Type B pancreatic cell (in vitro differentiated cells): ENCODE results near the gene CDC42. TPM values are rescaled to one million over a fixed set of nuclear protein-coding genes. Genes with fewer than 3 reads are reported as not detected.
A peak's percentile ranks its signal among the peaks of the same experiment; 100 is the strongest.

Source experiments
- DNase-seq: peaks from one replicate; pipeline ENCODE4 v3.0.0; 2021; ENCODE audit warnings: mixed read lengths; ENCODE audit not compliant: unreplicated experiment; ENCODE audit errors: extremely low spot score
- H3K27ac Mint-ChIP-seq: 2 replicates; pipeline ENCODE4 v1.8.0; 2021; ENCODE audit warnings: mild to moderate bottlenecking, mixed read lengths
- H3K27me3 Mint-ChIP-seq: 2 replicates; pipeline ENCODE4 v1.8.0; 2021; ENCODE audit warnings: mixed read lengths
- H3K36me3 Mint-ChIP-seq: 2 replicates; pipeline ENCODE4 v1.8.0; 2021; ENCODE audit warnings: mixed read lengths
- H3K4me1 Mint-ChIP-seq: one replicate; pipeline ENCODE4 v1.8.0; 2021; ENCODE audit warnings: mixed read lengths; ENCODE audit not compliant: unreplicated experiment
- H3K4me3 Mint-ChIP-seq: 2 replicates; pipeline ENCODE4 v1.8.0; 2021; ENCODE audit warnings: mild to moderate bottlenecking, mixed read lengths
- H3K9me3 Mint-ChIP-seq: 2 replicates; pipeline ENCODE4 v1.8.0; 2021; ENCODE audit warnings: mixed read lengths
- CTCF ChIP-seq: fragments of 200-600 bp; sonication (generic); conservative IDR thresholded peaks from 2 replicates; pipeline ENCODE4 v1.5.0; 2021; ENCODE audit warnings: antibody characterized with exemption, mild to moderate bottlenecking
- total RNA-seq: library from RNA; stranded (reverse); gene quantifications from 2 replicates; pipeline ENCODE4 v1.2.1, GENCODE V29; 2021; ENCODE audit warnings: low replicate concordance

CDC42 gene
- total RNA-seq, 1 donor from 2014 or later = 238 TPM

- Mint-ChIP-seq H3K4me3 (no peak overlapping the region), H3K36me3 (no peaks in the 10 kb centered on the region), H3K27ac (no peak overlapping the region), H3K9me3 (no peaks in the 10 kb centered on the region), H3K27me3 (no peaks in the 10 kb centered on the region), H3K4me1 (peaks cover 16% of the 10 kb centered on the region)
- TF ChIP-seq CTCF = peak; percentile 98
- peak; percentile 85 for DNase-seq
Observed at GRCh38 chr1:22131875-22132486, 79.5 kb downstream of the CDC42 start.

- no peak overlapping the region for H3K4me3 Mint-ChIP-seq
- no peaks in the 10 kb centered on the region for H3K9me3 Mint-ChIP-seq
- H3K36me3 Mint-ChIP-seq = no peaks in the 10 kb centered on the region
- DNase-seq = no peak
- H3K4me1 Mint-ChIP-seq = peaks cover 19% of the 10 kb centered on the region
- no peak for TF ChIP-seq CTCF
- no peaks in the 10 kb centered on the region for H3K27me3 Mint-ChIP-seq
- no peak overlapping the region for H3K27ac Mint-ChIP-seq
Observed at GRCh38 chr1:22132517-22133235, 80.2 kb downstream of the CDC42 start.

DNA sequence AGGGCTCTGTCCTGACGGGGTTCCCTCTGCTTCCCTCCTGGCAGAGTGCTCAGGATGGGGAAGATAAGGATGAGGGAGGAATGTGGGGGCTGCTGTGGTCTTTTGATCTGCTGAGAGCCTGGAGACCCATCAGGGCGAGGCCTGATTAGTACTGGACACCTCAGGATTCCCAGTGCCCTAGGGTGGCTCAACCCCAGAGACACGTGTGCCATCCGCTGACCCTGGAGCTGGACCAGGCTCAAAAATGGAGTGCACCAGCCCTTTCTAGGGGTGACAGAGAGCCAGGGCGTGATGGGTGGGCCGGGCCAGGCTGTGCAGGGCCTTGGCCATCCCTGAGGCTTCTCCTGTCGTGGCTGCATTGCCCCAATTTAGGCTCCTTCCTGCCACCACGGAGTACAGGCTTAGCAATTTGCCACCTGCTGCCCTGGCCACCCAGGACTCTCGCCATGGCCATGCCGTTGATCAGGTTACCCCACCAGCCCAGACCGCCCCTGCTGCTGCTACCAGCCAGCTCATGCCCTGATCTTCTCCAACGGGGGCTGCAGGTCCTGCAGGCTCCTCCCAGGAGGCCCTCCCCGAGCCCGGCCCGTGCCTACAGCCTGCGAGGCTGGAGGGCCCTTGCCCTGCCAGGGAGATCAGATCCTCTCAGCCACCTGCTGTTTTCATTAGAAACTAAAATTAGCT is 80.9 kb downstream of the CDC42 start:
- H3K4me1 Mint-ChIP-seq = peaks cover 23% of the 10 kb centered on the region
- H3K4me3 Mint-ChIP-seq = no peak overlapping the region
- no peak overlapping the region for H3K27ac Mint-ChIP-seq
- peaks cover 5% of the 10 kb centered on the region for H3K27me3 Mint-ChIP-seq
- no peak for DNase-seq
- no peaks in the 10 kb centered on the region for H3K9me3 Mint-ChIP-seq
- TF ChIP-seq CTCF = no peak
- H3K36me3 Mint-ChIP-seq = no peaks in the 10 kb centered on the region

DNA sequence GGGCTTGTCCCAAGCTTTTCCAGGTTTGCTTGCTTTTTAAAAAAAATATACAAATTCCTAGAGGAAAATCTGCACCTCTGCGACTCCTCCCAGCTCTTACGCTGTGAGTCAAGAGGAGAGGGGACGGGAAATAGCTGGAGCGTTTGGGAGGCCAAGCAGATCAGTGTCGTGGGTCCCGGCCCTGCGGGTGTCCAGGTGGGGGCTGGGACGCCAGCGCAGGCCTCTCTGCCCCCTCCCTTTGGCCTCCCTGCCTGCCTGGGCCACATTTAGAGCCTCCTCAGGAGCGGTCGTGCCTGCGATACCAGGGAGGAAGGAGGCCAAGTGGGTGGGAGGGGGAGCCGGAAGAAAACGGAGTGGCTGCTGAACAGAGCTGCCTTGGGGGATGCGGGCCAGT is 81.4 kb downstream of the CDC42 start:
- no peak for DNase-seq
- H3K4me1 Mint-ChIP-seq = peaks cover 25% of the 10 kb centered on the region
- no peaks in the 10 kb centered on the region for H3K9me3 Mint-ChIP-seq
- H3K36me3 Mint-ChIP-seq = no peaks in the 10 kb centered on the region
- peaks cover 5% of the 10 kb centered on the region for H3K27me3 Mint-ChIP-seq
- TF ChIP-seq CTCF = no peak
- H3K4me3 Mint-ChIP-seq = no peak overlapping the region
- no peak overlapping the region for H3K27ac Mint-ChIP-seq

GRCh38 chr1:22137004-22137720 is 84.7 kb downstream of the CDC42 start:
- Mint-ChIP-seq H3K4me1 (peaks cover 36% of the 10 kb centered on the region), H3K36me3 (peaks cover 3% of the 10 kb centered on the region), H3K27ac (no peak overlapping the region), H3K4me3 (no peak overlapping the region), H3K27me3 (peaks cover 25% of the 10 kb centered on the region), H3K9me3 (no peaks in the 10 kb centered on the region)
- no peak for DNase-seq
- TF ChIP-seq CTCF = no peak
